ENCODE results near the gene BBC3. TPM values are rescaled to one million over a fixed set of nuclear protein-coding genes. Genes with fewer than 3 reads are reported as not detected.

Gene BBC3
- total and polyA plus RNA-seq, 2 of the 4 experiments (the other 2 are of a cell fraction) = 1.6 to 6.5 TPM

DNA sequence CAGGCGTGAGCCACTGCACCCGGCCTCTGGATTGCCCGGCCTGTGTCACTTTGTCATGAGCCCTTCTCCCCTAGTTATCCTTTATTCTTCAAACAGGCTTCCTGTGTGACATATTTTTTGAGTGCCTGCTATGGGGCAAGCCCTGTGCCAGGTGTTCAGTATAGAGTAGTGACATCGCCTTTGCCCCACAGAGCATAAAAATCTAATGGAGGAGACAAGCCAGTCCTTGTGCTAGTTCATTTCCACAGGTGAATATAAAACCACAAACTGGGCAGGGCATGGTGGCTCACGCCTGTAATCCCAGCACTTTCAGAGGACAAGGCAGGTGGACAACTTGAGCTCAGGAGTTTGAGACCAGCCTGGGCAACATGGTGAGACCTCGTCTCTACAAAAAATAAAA is 43.2 kb downstream of the BBC3 start:
- no peak overlapping the region for H3K27ac ChIP-seq (ENCODE audit: insufficient read depth, low read length)
- no peak overlapping the region for H2BK20ac ChIP-seq (ENCODE audit: low read depth, low read length)
- H3K27me3 ChIP-seq (ENCODE audit: control insufficient read depth, insufficient read depth, low read length) = no peaks in the 10 kb centered on the region
- no peaks in the 10 kb centered on the region for H3K9me3 ChIP-seq (ENCODE audit: control insufficient read depth, insufficient read depth, low read length)
- no peak overlapping the region for H2AK5ac ChIP-seq (ENCODE audit: low read depth, low read length)
- no peak overlapping the region for H3K23ac ChIP-seq (ENCODE audit: low read depth, low read length)
- no peak overlapping the region for H2AK9ac ChIP-seq (replicated peaks; ENCODE audit: low read depth, low read length, poor library complexity)
- H3K4me2 ChIP-seq (ENCODE audit: low read depth, low read length) = no peak overlapping the region
- ATAC-seq (ENCODE audit: low read depth) (no peak), DNase-seq (no peak)
- BruUV-seq (replicated peaks) = no TSS peak
- ChIA-PET CTCF (interaction anchor here (0.9 kb wide), 1 partner anchor 56 kb away, joined by 3 read pairs; no protein-coding TSS in a partner anchor), POLR2A (ENCODE audit: unreplicated experiment) (no interaction called here)
- H3K56ac ChIP-seq (ENCODE audit: extremely low read depth, insufficient read depth, low read length) = no peak overlapping the region
- H3K79me1 ChIP-seq (ENCODE audit: low read depth in 1 of 2, low read length in 2 of 2) = peaks cover 26 to 83% of the 10 kb centered on the region in 2 experiments
- H4K5ac ChIP-seq (ENCODE audit: low read depth, low read length) = no peak overlapping the region
- 100% methylated on average over 1 of the region's 6 CpGs; no CpG with 5 or more reads in 1 of the 2 experiments for WGBS, 2 experiments (ENCODE audit: extremely low coverage in 2 of 2, insufficient read length in 1 of 2)
- dilution Hi-C loops (cut with HindIII; ENCODE audit: low sequenced_read_pairs, unreplicated experiment) = no loop called here
- no peak overlapping the region for H2BK15ac ChIP-seq (ENCODE audit: low read depth, low read length)
- H3K9ac ChIP-seq (ENCODE audit: low read depth, low read length) = no peak overlapping the region
- in situ Hi-C loops (cut with MboI; ENCODE audit: low sequenced_read_pairs) = no loop called here
- TF ChIP-seq RCOR1 (IDR thresholded peaks at IDR 0.05; ENCODE audit: insufficient replicate concordance, low read length) = no peak
- no peak for TF ChIP-seq SMC3 (IDR thresholded peaks at IDR 0.05; ENCODE audit: low read depth, low read length)
- no peak for TF ChIP-seq RFX5 (IDR thresholded peaks at IDR 0.05; ENCODE audit: low read depth, low read length)
- intact Hi-C loops (cut with micrococcal nuclease) = no loop called here
- no peak overlapping the region for H2BK5ac ChIP-seq (ENCODE audit: low read depth, low read length, poor library complexity, severe bottlenecking)
- H2AFZ ChIP-seq (replicated peaks; ENCODE audit: low read length, poor library complexity) = no peak overlapping the region
- H3K4me1 ChIP-seq (ENCODE audit: control insufficient read depth, insufficient read depth, low read length) = peaks cover 11% of the 10 kb centered on the region
- H3K14ac ChIP-seq (replicated peaks; ENCODE audit: low read depth, low read length) = no peak overlapping the region
- no peak overlapping the region for H2BK120ac ChIP-seq (ENCODE audit: low read depth, low read length)
- no peak overlapping the region for H4K91ac ChIP-seq (ENCODE audit: insufficient read depth, low read depth, low read length)
- peaks cover 11% of the 10 kb centered on the region for H3K36me3 ChIP-seq (ENCODE audit: control insufficient read depth, insufficient read depth, low read length)
- H3K18ac ChIP-seq (ENCODE audit: low read depth, low read length) = no peak overlapping the region
- H3K4me3 ChIP-seq (ENCODE audit: insufficient read depth, low read depth, low read length) = no peak overlapping the region
- peaks cover 45% of the 10 kb centered on the region for H4K20me1 ChIP-seq (ENCODE audit: insufficient read depth, low read length)
- H4K8ac ChIP-seq (ENCODE audit: low read depth in 2 of 2, low read length in 2 of 2) = no peak overlapping the region
- no peak overlapping the region for H3K4ac ChIP-seq (ENCODE audit: low read depth, low read length)
- peaks cover 12% of the 10 kb centered on the region for H3K9me1 ChIP-seq (ENCODE audit: insufficient read depth, low read length)
